Stimulated activated CD8-positive, alpha-beta memory T cell treated with anti-CD3 and anti-CD28 coated beads, Interleukin-2, amount 100 ng/mL, for 1 hour (primary cell): ENCODE results near the gene RAPGEF4.

Experiments used
- DNase-seq, 2 donors: peaks; one replicate each; pipeline ENCODE4 v3.0.0-alpha.2; 2020; ENCODE audit warnings: low read depth in 2 of 2

The RAPGEF4 gene

DNA sequence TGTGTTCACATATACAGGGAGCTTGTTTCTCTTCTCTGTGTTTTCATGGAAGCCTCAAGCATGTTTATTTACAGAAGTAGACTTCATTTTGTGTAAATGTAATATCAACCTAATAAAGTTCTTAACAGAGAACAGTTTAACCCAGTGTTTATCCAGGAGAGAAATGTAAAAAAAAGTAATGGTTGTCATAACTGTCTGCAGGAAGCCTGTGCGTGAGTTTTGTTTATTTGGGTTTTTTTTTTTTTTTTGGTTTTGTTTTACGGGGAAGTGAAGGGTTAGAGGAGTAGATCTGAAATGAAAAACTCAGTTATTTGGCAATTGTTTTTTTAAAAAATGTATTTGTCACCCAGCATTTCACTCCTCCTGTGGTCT, 124.7 kb downstream of the RAPGEF4 start:
- DNase-seq = no peak

DNA sequence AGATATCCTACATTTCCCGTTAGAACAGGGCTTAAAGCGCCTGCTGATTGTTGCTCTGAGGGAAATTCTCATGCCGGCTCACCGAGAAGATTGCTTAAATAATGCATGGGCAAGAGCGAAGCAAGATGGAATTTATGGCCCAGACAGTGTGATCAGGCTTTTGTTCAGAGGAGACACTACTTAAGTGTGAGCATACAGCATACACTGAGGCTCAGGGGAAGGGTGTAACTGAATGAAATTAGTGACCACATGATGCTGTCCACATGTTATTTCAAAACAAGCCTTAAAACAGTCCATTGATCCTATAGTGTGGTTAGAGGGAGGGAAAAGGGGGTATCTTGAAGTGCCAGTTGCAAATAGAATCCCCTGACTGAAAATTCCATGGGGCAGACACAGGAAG, 125.5 kb downstream of the RAPGEF4 start:
- no peak for DNase-seq

DNA sequence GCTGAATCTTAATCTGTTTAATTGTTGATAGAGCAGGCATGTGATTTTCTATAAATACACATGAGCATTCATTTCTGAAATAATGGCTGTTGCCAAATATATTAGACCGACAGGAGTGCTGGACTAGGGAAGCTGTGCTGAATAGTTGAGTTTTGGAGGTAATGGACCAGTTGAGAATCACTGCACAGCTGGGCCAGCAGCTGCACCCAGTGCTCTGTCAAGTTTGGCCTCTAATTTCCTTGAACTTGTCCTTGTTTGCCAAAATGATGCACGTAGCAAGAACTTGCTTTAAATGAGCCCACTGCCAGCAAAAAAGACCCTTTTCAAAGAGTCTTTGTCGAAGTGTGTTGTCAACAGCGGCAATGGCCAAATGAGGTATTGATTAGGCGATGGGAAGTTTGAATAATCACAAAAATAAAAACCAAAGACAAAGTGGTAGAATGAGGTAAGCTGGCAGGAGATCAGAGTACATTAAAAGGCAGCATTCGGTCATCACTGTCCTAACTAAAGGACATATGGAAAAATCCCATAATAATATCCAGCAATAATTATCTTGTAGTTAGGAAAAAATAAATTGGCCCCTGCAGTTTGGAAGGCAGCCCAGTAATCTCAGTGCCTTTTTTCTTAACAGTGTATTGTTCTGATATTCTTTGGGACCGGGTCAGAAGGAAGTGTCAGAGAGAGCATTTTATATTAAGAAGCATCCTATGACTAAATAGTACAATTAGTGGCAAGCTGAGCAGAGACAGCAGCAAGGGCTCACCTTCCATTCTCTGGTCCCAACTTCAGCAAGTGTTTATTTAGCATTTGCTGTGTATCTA, 126.2 kb downstream of the RAPGEF4 start:
- DNase-seq = no peak

DNA sequence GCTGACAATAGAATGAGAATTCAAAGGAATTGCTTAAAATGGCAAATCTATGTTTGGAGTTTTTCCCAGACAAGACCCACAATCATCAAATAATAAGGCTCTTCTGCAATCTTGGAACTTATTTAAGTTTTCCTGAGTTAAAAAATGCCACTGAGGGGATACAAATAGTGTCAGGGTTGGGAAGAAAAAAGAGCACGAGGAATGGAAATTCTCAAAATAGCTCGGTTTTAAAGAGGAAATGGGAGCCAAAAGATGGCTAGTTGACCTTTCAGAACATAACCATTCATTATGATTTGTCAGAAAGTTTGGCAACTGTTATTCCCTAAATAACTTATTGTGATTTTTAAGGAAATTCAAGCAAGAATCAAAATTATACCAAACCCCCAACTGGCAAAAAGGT, 127.7 kb downstream of the RAPGEF4 start:
- no peak for DNase-seq

DNA sequence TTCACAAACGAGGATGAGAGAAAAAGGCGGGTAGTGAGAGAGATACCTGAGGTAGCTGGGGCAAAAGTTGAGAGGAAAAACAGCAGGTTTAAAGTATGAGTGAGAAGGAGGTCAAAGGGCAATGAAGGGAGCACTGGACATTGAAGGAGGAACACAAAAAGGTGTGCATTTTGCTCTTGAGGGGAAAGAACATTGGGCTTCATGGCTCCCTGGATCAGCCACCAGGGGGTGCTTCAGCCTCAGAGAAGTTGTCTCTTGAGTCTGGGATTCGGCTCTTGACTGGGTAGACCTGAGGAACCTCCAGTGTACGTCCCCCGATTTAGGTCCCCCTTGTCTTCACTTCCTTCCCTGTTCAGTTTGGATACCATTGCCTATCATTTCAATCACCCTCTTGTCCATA, 128.5 kb downstream of the RAPGEF4 start:
- no peak for DNase-seq

DNA sequence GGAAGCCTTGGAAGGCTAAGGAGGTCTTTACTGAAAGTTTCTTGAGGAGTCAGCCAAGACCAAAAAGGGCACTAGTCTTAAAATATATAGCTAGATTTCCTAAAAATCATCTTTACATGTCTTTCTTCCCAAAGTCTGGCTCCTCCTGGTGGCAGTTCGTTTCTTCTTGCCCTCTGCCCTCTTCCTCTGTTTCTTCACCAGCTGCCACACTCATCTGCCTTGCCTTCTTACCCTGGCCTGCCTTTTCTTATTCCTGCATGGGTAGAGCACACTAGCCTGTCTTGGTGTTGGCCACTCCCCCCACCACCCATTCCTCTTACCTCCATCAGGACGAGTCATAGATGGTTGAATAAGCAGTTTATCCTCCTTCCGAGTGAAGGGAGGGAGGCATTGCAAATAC, 129.8 kb downstream of the RAPGEF4 start:
- no peak for DNase-seq

DNA sequence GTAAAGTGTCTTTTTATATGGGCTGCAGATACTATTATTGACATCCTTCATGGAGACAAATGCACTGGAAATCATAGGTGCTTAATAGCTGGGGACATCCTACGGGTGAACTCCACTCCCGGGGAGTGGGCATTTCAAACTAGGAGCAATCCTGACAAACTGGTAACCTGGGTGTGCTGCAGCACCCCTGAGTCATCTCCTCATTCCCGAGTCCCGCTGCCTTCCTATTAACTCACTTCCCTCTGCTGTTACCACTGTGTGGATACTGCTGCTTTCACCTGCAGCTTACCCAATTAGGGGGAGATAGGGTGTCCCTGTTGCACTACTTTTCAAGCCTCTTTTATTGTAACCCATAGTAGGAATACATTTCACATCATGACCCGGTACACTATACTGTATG, 134.2 kb downstream of the RAPGEF4 start:
- DNase-seq = no peak

DNA sequence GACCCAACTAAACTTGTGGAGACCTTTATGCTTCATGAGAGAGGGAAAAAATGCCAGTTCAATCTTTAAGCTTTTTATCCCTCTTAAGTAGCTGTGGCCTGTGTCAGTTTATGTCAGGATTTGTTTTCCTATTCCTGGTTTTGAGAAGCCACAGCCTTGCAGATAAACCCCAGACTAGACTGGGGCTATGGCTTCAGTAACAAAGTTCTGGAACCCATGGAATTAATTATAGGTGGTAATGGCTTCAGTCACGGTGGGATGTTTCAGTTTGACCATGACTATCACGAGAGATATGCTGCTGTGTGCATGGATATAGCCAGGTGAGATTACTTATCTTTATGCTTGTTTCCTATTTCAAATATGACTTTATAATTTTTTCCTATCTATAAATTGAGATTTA, 134.8 kb downstream of the RAPGEF4 start:
- no peak for DNase-seq

DNA sequence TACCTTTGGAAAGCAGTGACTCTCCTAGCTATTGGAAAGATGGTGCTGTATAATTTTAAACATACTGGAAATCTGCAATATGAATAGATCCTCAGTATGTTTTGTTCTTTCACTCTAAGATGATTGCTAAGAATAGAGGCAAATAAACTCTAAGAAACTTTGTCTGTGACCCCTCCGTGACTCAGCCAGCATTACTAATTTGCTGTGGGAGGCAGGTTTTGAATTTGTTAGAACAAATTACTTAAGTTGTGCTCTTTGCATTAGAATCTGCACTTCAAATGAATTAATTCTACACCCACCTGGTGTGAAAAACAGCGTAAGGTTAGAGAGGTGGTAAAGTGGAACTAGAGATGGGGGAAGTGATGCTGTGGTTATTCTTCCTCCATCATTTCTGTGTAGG, 142.2 kb downstream of the RAPGEF4 start:
- no peak for DNase-seq

DNA sequence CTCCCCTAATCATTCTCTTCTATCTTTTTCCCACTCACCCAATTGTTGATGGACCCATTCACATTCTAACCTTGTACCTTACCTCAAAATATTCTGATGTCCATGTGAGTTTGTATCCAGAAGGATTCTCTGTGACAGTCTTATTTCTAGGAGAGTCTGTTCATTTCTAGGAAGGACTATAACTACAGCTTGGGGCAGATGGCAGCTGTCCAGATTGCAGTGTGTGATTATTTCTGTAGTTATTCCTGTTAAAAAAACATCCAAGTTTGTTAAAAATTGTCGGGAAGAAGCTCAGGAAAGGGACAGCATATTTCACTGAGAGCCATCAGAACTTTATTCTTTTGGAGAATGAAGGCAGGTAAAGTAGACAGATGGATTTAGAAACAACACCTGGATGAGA, 142.6 kb downstream of the RAPGEF4 start:
- DNase-seq = no peak

DNA sequence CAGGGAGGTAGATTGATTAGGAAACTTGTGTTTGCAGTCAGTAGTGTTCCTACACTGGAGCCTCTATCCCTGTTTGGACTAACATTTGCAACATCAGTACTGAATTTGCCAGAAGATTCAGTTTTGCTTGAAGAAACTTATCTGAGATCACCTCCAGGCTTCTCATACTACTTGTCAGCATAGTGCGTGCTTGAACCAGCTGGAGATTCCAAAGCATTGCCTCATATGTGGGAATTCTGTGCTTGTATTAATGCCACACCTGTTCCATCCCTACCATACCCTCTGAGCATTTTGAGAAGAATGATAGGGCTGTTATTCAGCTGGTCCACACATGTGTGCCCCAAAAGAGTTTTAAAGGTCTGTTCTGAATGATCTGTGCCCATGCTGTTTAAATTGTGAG, 148.7 kb downstream of the RAPGEF4 start:
- DNase-seq = no peak

DNA sequence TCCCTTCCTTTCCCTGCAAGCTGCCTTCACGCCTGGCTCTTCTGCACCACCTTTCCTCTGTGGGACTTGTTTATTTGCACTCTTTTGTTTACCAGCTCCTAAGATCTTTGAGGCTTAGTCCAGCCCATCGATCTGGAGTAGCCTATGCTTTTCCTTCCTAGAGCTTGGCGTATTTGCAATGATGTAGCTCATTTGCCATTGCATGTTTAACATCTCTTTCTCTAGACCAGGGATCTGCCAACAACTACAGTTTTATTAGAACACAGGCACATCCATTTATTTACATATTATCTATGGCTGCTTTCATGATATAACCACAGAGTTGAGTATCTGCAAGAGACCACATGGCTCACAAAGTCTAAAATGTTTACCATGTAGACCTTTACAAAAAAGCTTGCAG, 150.4 kb downstream of the RAPGEF4 start:
- no peak for DNase-seq

DNA sequence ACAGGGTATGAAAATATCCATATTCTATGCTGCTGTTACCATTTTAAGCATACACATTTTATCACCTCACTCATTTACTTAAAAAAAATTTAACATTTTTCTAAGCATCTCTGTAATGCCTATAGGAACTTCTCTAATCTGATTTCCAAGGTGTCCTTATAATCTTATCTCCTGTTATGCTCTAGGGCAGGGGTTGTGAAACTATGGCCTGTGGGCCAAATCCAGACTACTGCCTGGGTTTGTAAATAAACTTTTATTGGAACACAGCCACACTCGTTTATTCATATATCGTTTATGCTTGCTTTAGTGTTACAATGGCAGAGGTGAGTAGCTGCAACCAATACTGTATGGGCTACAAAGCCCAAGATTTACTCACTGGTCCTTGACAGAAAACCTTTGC, 151.6 kb downstream of the RAPGEF4 start:
- no peak for DNase-seq

DNA sequence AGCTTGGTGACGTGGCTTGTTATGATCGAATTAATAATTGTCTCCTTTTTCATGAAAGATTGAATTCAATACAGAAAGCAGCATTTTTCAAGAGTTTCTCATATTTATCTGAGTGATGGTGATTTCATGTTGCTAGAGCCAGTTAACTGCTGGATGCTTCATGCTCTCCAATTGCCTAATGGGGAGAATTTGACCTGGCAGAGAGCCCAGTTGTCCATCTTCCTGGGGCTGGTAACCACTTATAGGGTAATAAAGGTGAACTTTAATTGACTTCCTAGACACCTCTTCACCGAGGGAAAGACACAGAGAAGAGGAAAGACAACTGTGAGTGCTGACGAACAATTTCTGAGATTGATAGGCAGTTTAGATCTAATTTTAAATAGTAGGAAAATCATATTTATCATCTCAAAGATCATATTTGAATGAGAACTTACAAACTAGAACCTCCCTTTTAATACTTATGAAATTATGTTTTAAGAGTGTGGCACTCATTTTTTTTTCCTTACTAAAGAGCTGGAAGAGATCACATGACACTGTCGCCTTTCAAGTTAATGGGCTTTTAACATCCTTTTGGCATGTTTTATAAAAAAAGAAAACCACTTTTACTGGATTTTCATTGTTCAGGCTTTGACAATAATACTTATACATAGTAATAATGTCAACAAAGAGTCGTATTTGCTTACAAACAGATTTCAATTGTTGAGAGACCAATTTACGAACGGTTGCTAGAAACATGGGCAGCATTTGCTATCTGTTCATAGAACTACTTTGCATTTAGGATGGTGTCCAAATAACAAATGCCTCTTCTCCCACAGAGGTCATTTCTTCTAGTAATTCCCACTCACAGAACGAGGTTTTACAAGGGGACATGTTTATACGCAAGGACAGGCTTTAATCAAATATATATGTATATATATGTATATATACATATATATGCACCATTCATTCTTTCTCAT, 153.3 kb downstream of the RAPGEF4 start:
- no peak for DNase-seq

DNA sequence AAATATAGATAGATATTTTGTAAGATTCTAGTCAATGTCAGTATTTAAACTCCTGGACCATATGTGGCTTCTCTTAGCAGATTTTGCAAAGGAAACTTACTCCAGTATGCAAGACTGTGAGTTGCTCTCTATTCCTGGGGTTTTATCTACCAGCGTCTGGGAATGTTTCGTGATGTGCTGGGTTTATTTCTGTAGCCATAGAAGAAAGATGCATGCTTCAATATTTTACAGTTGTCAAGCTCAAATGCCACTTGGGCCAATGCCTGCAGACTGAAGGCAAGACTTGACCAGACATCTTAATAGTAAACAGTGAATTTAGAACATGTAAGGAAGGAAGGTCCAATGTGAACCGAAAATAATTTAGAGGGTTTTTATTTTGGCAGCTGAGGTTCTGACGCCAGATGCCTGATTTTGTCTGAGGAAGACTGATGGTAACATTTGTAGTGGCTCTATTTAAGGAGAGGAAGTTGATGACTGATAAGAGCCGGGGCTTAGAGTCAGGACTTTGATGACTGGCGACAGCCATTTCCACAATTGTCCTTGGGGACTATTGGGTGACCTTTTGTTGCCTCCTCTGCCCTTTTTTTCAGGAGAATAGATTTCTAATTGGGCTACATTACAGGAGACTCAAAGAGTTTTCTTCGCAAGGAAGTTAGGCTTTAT, 154.3 kb downstream of the RAPGEF4 start:
- DNase-seq = no peak

DNA sequence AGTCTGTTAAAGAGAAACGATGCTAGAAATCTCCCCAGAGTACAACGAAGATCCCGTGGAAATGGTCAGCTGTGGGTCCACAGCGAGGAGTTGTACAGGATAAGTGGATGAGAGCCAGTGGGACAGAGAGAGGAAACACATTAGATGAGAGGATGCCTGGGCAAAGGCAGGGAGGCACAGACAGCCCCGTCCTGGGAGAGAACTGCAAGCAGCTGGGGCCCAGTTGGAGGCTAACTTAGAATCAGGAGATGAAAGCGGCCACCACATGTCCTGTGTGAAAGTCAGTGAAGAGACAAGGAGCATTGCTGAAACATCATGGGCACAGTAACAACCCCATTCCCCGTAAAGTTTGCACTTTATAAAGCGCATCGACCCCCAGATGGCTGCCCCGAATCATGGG, 157.5 kb downstream of the RAPGEF4 start:
- no peak for DNase-seq

DNA sequence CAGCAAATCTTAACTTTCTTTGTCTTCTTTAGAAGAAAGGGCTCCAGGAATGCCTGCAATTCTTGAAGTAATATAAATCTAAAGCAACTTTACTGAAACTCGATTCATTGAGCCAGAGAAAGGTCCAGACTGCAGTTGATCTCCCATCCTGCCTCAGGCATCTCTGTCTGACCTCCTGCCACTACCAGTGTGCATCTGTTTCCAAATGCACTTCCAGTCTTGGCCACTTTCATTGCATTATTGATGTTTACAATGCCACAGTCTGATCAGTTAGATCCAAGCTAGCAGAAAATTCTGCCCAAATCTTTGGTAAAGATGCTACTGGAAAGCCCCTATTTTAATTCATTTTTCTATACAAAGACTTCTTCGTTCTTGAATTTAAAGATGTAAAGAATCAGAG, 158.0 kb downstream of the RAPGEF4 start:
- no peak for DNase-seq

DNA sequence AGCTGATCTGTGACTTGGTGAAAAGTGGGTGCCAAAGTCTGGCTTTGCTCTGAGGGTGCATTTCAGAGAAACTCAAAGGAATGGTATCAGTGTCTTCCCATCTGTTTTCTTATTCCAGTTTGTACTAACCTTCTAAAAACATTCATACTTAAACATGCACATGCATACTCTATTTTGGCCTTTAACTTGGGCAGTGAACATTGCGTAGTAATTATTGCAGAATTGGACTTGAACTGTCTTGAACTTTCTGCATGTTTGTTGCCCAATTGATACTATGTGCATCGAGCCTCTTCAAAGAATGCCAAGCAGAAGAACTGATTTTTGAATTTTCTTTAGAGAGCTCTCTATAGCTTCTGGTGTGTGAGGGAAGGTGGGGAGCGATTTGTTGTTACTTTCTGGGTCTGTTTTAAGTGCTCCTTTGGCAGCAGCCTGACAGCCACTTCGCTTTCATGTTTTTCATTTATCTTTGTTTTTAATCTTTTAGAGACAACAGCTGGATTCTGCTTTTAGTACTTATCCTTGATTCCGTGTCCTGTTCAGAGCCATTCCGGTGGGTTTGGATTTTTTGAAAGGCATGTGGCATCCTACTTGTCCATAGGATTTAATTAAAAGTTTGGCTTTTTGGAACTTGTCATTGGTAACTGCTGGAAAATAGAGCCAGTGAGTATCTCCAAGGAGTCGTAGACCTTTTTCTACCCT, 159.2 kb downstream of the RAPGEF4 start:
- no peak for DNase-seq

DNA sequence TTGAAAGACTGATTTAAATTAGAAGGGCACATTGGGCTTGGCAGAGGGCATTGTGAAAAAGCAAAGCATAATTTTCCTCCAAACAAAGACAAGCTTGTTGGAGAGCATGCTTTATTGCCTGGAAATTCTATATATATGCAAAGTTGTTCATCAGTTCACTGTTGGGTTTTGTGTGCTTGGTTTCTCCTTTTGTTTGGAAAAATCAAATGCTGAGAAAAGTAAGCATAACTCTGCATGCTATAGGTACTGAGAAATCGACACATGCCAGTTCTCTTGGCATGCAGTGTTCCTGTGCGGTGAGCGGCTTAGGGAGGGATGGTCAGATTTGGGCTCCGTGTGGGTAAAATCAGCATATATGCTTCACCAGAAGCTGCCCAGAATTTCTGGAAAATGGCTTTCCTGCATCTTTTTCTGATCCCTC, 161.0 kb downstream of the RAPGEF4 start:
- DNase-seq = no peak

DNA sequence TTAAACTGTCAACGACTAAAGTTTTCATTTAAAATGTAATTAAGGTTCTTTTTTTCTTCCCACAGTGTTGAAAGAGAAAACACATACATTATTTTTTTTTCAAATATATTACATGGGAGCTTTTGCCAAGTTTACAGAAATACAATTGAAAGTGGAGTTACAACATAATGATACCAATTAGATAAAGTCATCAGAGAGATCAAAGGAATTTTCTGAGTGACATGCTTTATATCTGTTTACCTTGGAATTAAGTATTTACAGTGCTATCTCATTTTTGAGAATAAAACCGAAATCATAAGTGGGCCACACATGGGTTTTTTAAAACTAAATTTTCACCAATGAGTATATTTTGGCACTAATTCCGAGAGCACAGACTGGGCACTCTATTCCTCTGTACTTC, 165.2 kb downstream of the RAPGEF4 start:
- DNase-seq = no peak

DNA sequence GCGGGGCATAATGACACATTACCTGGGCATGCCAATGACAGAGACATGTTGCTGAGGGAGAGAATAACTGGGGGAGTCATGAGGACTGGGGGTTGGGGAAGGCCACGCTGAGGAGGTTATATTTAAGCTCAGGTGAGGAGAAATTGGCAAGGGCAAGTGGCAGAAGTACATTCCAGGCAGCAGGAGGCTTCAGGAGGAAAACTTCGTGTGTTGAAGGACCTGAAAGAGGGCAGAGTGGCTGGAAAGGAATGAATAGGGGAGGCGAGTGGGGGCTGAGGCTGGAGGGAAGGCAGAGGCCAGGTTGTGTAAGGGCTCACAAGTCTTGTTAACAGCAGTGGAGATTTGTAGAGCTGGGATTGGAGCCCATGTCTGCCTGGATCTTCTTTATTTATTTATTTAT, 166.3 kb downstream of the RAPGEF4 start:
- DNase-seq = no peak

DNA sequence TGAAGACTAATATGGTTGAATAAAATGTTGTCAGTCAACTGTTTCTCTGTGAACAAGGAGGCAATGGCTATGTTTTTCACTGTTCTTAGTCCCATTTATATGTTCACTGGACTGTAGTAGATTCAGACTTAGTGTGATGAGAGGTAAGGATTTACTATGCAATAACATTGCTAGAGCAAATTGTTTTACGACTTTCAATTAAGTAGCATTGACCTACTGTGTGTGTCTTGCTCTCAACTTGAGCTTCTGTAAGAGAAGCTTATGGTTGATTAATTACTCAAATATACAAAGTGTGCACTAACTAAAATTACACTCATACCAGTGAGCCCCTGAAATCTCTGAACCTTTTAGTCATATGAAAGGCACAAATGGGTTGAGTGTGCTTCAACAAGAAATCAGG, 168.6 kb downstream of the RAPGEF4 start:
- DNase-seq = no peak
